ENCODE measurements around the gene GPS1.

- no peak for TF ChIP-seq POLR2A (IDR thresholded peaks at IDR 0.05)
- TF ChIP-seq CTCF (IDR thresholded peaks at IDR 0.05): no peak
Measured at GRCh38 chr17:82062984-82063368, 11.3 kb downstream of the GPS1 start.
